ENCODE measurements around the gene CD3G. TPM values are rescaled to one million over a fixed set of nuclear protein-coding genes. Genes with fewer than 3 reads are reported as not detected.

CD3G gene
- total and polyA plus RNA-seq, 4 donors = 0.19 to 0.84 (median 0.33) TPM

GRCh38 chr11:118318124-118318523 is 26.0 kb upstream of the CD3G start:
- Histone ChIP-seq H3K4me3 (ENCODE audit: low read depth in 1 of 3, low read length in 3 of 3) (no peak overlapping the region), H3K9ac (ENCODE audit: low read depth in 1 of 2, low read length in 2 of 2) (no peak overlapping the region), H3K36me3 (ENCODE audit: control insufficient read depth in 4 of 4, insufficient read depth in 3 of 4, low read depth in 1 of 4, low read length in 3 of 4) (no peaks in the 10 kb centered on the region), H3K27ac (ENCODE audit: low read depth in 1 of 2, low read length in 2 of 2) (no peak overlapping the region), H3K4me1 (ENCODE audit: control insufficient read depth in 4 of 4, insufficient read depth in 4 of 4, low read length in 3 of 4) (peaks cover 2 to 21% (median 14%) of the 10 kb centered on the region in 4 donors), H3K27me3 (ENCODE audit: control insufficient read depth in 4 of 4, insufficient read depth in 4 of 4, low read length in 3 of 4) (peaks cover 0 to 4% (median 0%) of the 10 kb centered on the region in 4 donors), H3K9me3 (ENCODE audit: control insufficient read depth in 4 of 4, low read length in 3 of 4) (no peaks in the 10 kb centered on the region)
- 95% methylated on average over 4 of the region's 4 CpGs for WGBS
- DNase-seq (ENCODE audit: low spot score) = no peak
- TF ChIP-seq YY1 (IDR thresholded peaks at IDR 0.05) (no peak), SP1 (IDR thresholded peaks at IDR 0.05) (no peak), GABPA (IDR thresholded peaks at IDR 0.05 in 1 of 2, conservative IDR thresholded peaks at IDR 0.05 in 1 of 2) (no peak), ATF3 (IDR thresholded peaks at IDR 0.05) (no peak), ZBTB33 (IDR thresholded peaks at IDR 0.05) (no peak), NR2F2 (IDR thresholded peaks at IDR 0.05) (no peak), RAD21 (IDR thresholded peaks at IDR 0.05) (no peak), EGR1 (IDR thresholded peaks at IDR 0.05; ENCODE audit: low read depth in 2 of 2) (no peak), FOXA1 (IDR thresholded peaks at IDR 0.05) (no peak), FOXA2 (IDR thresholded peaks at IDR 0.05) (no peak), HNF4G (IDR thresholded peaks at IDR 0.05) (no peak), TAF1 (conservative IDR thresholded peaks at IDR 0.05) (no peak), RXRA (IDR thresholded peaks at IDR 0.05) (no peak)
- TF ChIP-seq, protein P1, sequence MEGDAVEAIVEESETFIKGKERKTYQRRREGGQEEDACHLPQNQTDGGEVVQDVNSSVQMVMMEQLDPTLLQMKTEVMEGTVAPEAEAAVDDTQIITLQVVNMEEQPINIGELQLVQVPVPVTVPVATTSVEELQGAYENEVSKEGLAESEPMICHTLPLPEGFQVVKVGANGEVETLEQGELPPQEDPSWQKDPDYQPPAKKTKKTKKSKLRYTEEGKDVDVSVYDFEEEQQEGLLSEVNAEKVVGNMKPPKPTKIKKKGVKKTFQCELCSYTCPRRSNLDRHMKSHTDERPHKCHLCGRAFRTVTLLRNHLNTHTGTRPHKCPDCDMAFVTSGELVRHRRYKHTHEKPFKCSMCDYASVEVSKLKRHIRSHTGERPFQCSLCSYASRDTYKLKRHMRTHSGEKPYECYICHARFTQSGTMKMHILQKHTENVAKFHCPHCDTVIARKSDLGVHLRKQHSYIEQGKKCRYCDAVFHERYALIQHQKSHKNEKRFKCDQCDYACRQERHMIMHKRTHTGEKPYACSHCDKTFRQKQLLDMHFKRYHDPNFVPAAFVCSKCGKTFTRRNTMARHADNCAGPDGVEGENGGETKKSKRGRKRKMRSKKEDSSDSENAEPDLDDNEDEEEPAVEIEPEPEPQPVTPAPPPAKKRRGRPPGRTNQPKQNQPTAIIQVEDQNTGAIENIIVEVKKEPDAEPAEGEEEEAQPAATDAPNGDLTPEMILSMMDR (IDR thresholded peaks at IDR 0.05; ENCODE audit: low read depth, low read length, missing input control) = no peak

- no peak overlapping the region for H3K4me3 ChIP-seq (ENCODE audit: low read depth in 1 of 3, low read length in 3 of 3)
- no peak for DNase-seq (ENCODE audit: low spot score)
- no peaks in the 10 kb centered on the region for H3K27me3 ChIP-seq (ENCODE audit: control insufficient read depth in 4 of 4, insufficient read depth in 4 of 4, low read length in 3 of 4)
- no peak overlapping the region for H3K27ac ChIP-seq (ENCODE audit: low read depth in 1 of 2, low read length in 2 of 2)
- no peaks in the 10 kb centered on the region for H3K36me3 ChIP-seq (ENCODE audit: control insufficient read depth in 4 of 4, insufficient read depth in 3 of 4, low read depth in 1 of 4, low read length in 3 of 4)
- H3K4me1 ChIP-seq (ENCODE audit: control insufficient read depth in 4 of 4, insufficient read depth in 4 of 4, low read length in 3 of 4) = peaks cover 2 to 21% (median 14%) of the 10 kb centered on the region in 4 donors
- TF ChIP-seq FOXA1 (IDR thresholded peaks at IDR 0.05) (no peak), EGR1 (IDR thresholded peaks at IDR 0.05; ENCODE audit: low read depth in 2 of 2) (no peak), MAX (IDR thresholded peaks at IDR 0.05) (no peak), GABPA (IDR thresholded peaks at IDR 0.05 in 1 of 2, conservative IDR thresholded peaks at IDR 0.05 in 1 of 2) (no peak), ATF3 (IDR thresholded peaks at IDR 0.05) (no peak)
- no peak overlapping the region for H3K9ac ChIP-seq (ENCODE audit: low read depth in 1 of 2, low read length in 2 of 2)
- no peaks in the 10 kb centered on the region for H3K9me3 ChIP-seq (ENCODE audit: control insufficient read depth in 4 of 4, low read length in 3 of 4)
- 93% methylated on average over 11 of the region's 11 CpGs for WGBS
Measured at GRCh38 chr11:118318581-118319336, 25.4 kb upstream of the CD3G start.

Data from liver (tissue), 9 donors.